WTC11 (cell line): ENCODE data around the gene SUPT5H. TPM values are rescaled to one million over a fixed set of nuclear protein-coding genes. Genes with fewer than 3 reads are reported as not detected.

Source experiments
- ATAC-seq: fragments of 200-7000 bp; cut with Tn5 transposase; 2 replicates; pipeline ENCODE4 v1.10.0; 2021; ENCODE audit warnings: mild to moderate bottlenecking, moderate library complexity
- CTCF ChIA-PET: fragments of 300-600 bp; sonication (Branson Sonifier 250); formaldehyde crosslinking; loops from one replicate; lab custom pipeline; 2021; ENCODE audit warnings: antibody characterized with exemption; lab: Charles Lee
- POLR2A ChIA-PET: fragments of 350-600 bp; sonication (Branson Sonifier 250); formaldehyde crosslinking; loops from one replicate; lab custom pipeline; 2021; ENCODE audit warnings: antibody characterized with exemption; lab: Charles Lee
- DNase-seq: peaks from one replicate; pipeline ENCODE4 v3.0.0; 2021; ENCODE audit warnings: low spot score
- H3K27ac Mint-ChIP-seq: 2 replicates; pipeline ENCODE4 v1.8.0; 2021; ENCODE audit warnings: mixed read lengths
- H3K27me3 Mint-ChIP-seq: 2 replicates; pipeline ENCODE4 v1.8.0; 2021; ENCODE audit warnings: low read depth, mild to moderate bottlenecking, moderate library complexity, mixed read lengths
- H3K36me3 Mint-ChIP-seq: 2 replicates; pipeline ENCODE4 v1.8.0; 2021; ENCODE audit warnings: mixed read lengths
- H3K4me1 Mint-ChIP-seq: 2 replicates; pipeline ENCODE4 v1.8.0; 2022; ENCODE audit warnings: mixed read lengths
- H3K4me3 Mint-ChIP-seq: 2 replicates; pipeline ENCODE4 v1.8.0; 2021; ENCODE audit warnings: mild to moderate bottlenecking, moderate library complexity, mixed read lengths
- H3K9me3 Mint-ChIP-seq: 2 replicates; pipeline ENCODE4 v1.8.0; 2021; ENCODE audit warnings: mixed read lengths
- AR ChIP-seq: fragments of 250-450 bp; sonication (Bioruptor Pico); IDR thresholded peaks from 2 replicates; pipeline ENCODE4 v1.9.0; 2021; ENCODE audit warnings: mild to moderate bottlenecking
- ATF3 ChIP-seq: sonication (generic); formaldehyde crosslinking; conservative IDR thresholded peaks from 2 replicates; pipeline ENCODE4 v1.8.1; 2022; ENCODE audit warnings: mild to moderate bottlenecking, missing genetic modification reagents
- FOXP1 ChIP-seq: sonication (generic); formaldehyde crosslinking; IDR thresholded peaks from 2 replicates; pipeline ENCODE4 v1.8.0; 2022; ENCODE audit warnings: missing genetic modification reagents, mild to moderate bottlenecking, moderate library complexity, borderline replicate concordance
- HMGXB4 ChIP-seq: sonication (generic); formaldehyde crosslinking; IDR thresholded peaks from 2 replicates; pipeline ENCODE4 v1.8.1; 2023; ENCODE audit warnings: mild to moderate bottlenecking, moderate library complexity, missing genetic modification reagents
- IRF1 ChIP-seq: sonication (generic); formaldehyde crosslinking; IDR thresholded peaks from 2 replicates; pipeline ENCODE4 v1.8.0; 2023; ENCODE audit warnings: missing genetic modification reagents
- IRF2 ChIP-seq: sonication (generic); formaldehyde crosslinking; IDR thresholded peaks from 2 replicates; pipeline ENCODE4 v1.8.0; 2022; ENCODE audit warnings: low read depth, missing genetic modification reagents, borderline replicate concordance
- JUN ChIP-seq: sonication (generic); formaldehyde crosslinking; IDR thresholded peaks from 2 replicates; pipeline ENCODE4 v1.8.0; 2023; ENCODE audit warnings: mild to moderate bottlenecking, missing genetic modification reagents
- MYBL2 ChIP-seq: sonication (generic); formaldehyde crosslinking; IDR thresholded peaks from 2 replicates; pipeline ENCODE4 v1.8.1; 2023; ENCODE audit warnings: mild to moderate bottlenecking, moderate library complexity, missing genetic modification reagents
- NR2C2 ChIP-seq: sonication (generic); formaldehyde crosslinking; IDR thresholded peaks from 2 replicates; pipeline ENCODE4 v1.8.0; 2022; ENCODE audit warnings: mild to moderate bottlenecking, missing genetic modification reagents
- RORB ChIP-seq: fragments of 250-450 bp; sonication (Bioruptor Pico); IDR thresholded peaks from 2 replicates; pipeline ENCODE4 v1.9.0; 2021; ENCODE audit warnings: mild to moderate bottlenecking
- SMAD3 ChIP-seq: sonication (generic); formaldehyde crosslinking; IDR thresholded peaks from 2 replicates; pipeline ENCODE4 v1.8.0; 2022; ENCODE audit warnings: missing genetic modification reagents, mild to moderate bottlenecking, borderline replicate concordance
- TCF7 ChIP-seq: sonication (generic); formaldehyde crosslinking; IDR thresholded peaks from 2 replicates; pipeline ENCODE4 v1.8.0; 2022; ENCODE audit warnings: mild to moderate bottlenecking, low read depth, missing genetic modification reagents, moderate library complexity
- ZMAT4 ChIP-seq: fragments of 250-450 bp; sonication (Bioruptor Pico); IDR thresholded peaks from 2 replicates; pipeline ENCODE4 v1.9.0; 2021; ENCODE audit warnings: mild to moderate bottlenecking
- ZNF263 ChIP-seq: sonication (generic); formaldehyde crosslinking; IDR thresholded peaks from 2 replicates; pipeline ENCODE4 v1.8.1; 2022; ENCODE audit warnings: low read depth, mild to moderate bottlenecking, moderate library complexity, missing genetic modification reagents
- total RNA-seq: library from RNA; stranded (reverse); gene quantifications from 3 replicates; pipeline ENCODE4 v1.2.3, GENCODE V29; 2021
- TF ChIP-seq, protein P1 (sequence below): sonication (generic); formaldehyde crosslinking; IDR thresholded peaks from 2 replicates; pipeline ENCODE4 v1.8.1; 2022; ENCODE audit warnings: mild to moderate bottlenecking, missing genetic modification reagents, moderate library complexity, borderline replicate concordance
- TF ChIP-seq, protein P2 (sequence below): sonication (generic); formaldehyde crosslinking; IDR thresholded peaks from 2 replicates; pipeline ENCODE4 v1.8.1; 2023; ENCODE audit warnings: mild to moderate bottlenecking, missing genetic modification reagents, moderate library complexity
- TF ChIP-seq, protein P3 (sequence below): fragments of 250-450 bp; sonication (Bioruptor Pico); IDR thresholded peaks from 2 replicates; pipeline ENCODE4 v1.9.0; 2021; ENCODE audit warnings: moderate library complexity, mild to moderate bottlenecking, inconsistent platforms, borderline replicate concordance
- TF ChIP-seq, protein P4 (sequence below): sonication (generic); formaldehyde crosslinking; IDR thresholded peaks from 2 replicates; pipeline ENCODE4 v1.8.0; 2022; ENCODE audit warnings: mild to moderate bottlenecking, missing genetic modification reagents

SUPT5H gene
- total RNA-seq, 1 experiment from 2014 or later: 135 TPM

- ATAC-seq: no peak
- TF ChIP-seq HMGXB4 (CRISPR knock-in tag): no peak
- TF ChIP-seq, protein P1, sequence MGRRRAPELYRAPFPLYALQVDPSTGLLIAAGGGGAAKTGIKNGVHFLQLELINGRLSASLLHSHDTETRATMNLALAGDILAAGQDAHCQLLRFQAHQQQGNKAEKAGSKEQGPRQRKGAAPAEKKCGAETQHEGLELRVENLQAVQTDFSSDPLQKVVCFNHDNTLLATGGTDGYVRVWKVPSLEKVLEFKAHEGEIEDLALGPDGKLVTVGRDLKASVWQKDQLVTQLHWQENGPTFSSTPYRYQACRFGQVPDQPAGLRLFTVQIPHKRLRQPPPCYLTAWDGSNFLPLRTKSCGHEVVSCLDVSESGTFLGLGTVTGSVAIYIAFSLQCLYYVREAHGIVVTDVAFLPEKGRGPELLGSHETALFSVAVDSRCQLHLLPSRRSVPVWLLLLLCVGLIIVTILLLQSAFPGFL (CRISPR knock-in tag): no peak
- TF ChIP-seq, all 79 proteins: peak for 0
- H3K27ac Mint-ChIP-seq: peak overlapping the region; percentile 87
- peak overlapping the region; percentile 91 for H3K4me3 Mint-ChIP-seq
- no peak for DNase-seq
- H3K9me3 Mint-ChIP-seq: no peaks in the 10 kb centered on the region
- peaks cover 18% of the 10 kb centered on the region for H3K4me1 Mint-ChIP-seq
- POLR2A ChIA-PET: interaction anchor here (0.6 to 1.2 kb wide), 7 partner anchors 17 to 90 kb away, joined by 3 to 7 read pairs (median 5); partner anchors contain the start of genes DLL3, MED29, PAF1 and RPS16
- CTCF ChIA-PET: interaction anchor here (1.0 to 1.5 kb wide), 10 partner anchors 17 to 83 kb away, joined by 3 to 20 read pairs (median 4); partner anchors contain the start of genes DLL3, EID2B and RPS16
- H3K27me3 Mint-ChIP-seq: no peaks in the 10 kb centered on the region
- peaks cover 24% of the 10 kb centered on the region for H3K36me3 Mint-ChIP-seq
These were observed 35.8 kb downstream of the SUPT5H start for GRCh38 chr19:39481229-39481545.

- no peaks in the 10 kb centered on the region for H3K9me3 Mint-ChIP-seq
- CTCF ChIA-PET: interaction anchor here (1.0 to 1.5 kb wide), 4 partner anchors 7 to 59 kb away, joined by 4 to 6 read pairs (median 4); partner anchors contain the start of gene EID2B
- H3K27ac Mint-ChIP-seq: peak overlapping the region; percentile 87
- peaks cover 18% of the 10 kb centered on the region for H3K4me1 Mint-ChIP-seq
- H3K27me3 Mint-ChIP-seq: no peaks in the 10 kb centered on the region
- no peak for TF ChIP-seq HMGXB4 (CRISPR knock-in tag)
- no peak for TF ChIP-seq SMAD3 (CRISPR knock-in tag)
- TF ChIP-seq ATF3 (CRISPR knock-in tag): no peak
- no peak for TF ChIP-seq IRF2 (CRISPR knock-in tag)
- no peak for TF ChIP-seq ZMAT4 (CRISPR knock-in tag)
- TF ChIP-seq ZNF263 (CRISPR knock-in tag): no peak
- TF ChIP-seq, protein P2, sequence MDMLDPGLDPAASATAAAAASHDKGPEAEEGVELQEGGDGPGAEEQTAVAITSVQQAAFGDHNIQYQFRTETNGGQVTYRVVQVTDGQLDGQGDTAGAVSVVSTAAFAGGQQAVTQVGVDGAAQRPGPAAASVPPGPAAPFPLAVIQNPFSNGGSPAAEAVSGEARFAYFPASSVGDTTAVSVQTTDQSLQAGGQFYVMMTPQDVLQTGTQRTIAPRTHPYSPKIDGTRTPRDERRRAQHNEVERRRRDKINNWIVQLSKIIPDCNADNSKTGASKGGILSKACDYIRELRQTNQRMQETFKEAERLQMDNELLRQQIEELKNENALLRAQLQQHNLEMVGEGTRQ: no peak
- no peak for TF ChIP-seq JUN (CRISPR knock-in tag)
- no peak for TF ChIP-seq RORB (CRISPR knock-in tag)
- TF ChIP-seq FOXP1 (CRISPR knock-in tag): no peak
- ATAC-seq (no peak), DNase-seq (no peak)
- peak overlapping the region; percentile 91 for H3K4me3 Mint-ChIP-seq
- POLR2A ChIA-PET: interaction anchor here (1.0 kb wide), 1 partner anchor 36 kb away, joined by 3 read pairs; the partner anchor contains the start of gene SUPT5H
- H3K36me3 Mint-ChIP-seq: peaks cover 25% of the 10 kb centered on the region
These were observed 36.3 kb downstream of the SUPT5H start for GRCh38 chr19:39481676-39482075.

DNA sequence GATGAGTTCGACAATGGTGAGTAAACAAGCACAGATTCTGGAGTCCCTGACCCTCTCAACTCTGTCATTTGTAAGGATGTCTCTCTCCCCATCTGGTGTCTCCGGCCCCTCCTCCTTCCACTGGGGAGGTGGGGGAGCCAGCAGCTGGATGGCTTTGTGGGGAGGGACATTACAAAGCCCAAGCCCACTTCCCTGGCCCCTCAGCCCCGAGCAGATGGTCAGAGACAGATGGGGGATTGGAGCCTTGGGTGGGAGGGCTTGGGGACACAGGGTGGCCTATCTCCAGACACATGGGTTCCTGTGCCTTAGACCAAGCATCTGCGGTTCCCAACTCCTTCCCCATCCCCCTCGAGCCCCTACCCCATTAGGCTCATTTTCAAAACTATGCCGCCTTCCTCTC, 37.8 kb downstream of the SUPT5H start:
- Mint-ChIP-seq H3K4me3 (peak overlapping the region; percentile 20; the same call in 1 of the 2 replicates), H3K4me1 (peaks cover 18% of the 10 kb centered on the region), H3K9me3 (no peaks in the 10 kb centered on the region), H3K36me3 (peaks cover 32% of the 10 kb centered on the region), H3K27ac (no peak overlapping the region; the same call in 1 of the 2 replicates), H3K27me3 (no peaks in the 10 kb centered on the region)
- no peak for ATAC-seq
- CTCF ChIA-PET: no interaction called here
- DNase-seq: no peak
- POLR2A ChIA-PET: no interaction called here
- TF ChIP-seq IRF1 (CRISPR knock-in tag) (no peak), SMAD3 (CRISPR knock-in tag) (no peak), TCF7 (CRISPR knock-in tag) (no peak), AR (CRISPR knock-in tag) (no peak), MYBL2 (CRISPR knock-in tag) (no peak), ZMAT4 (CRISPR knock-in tag) (no peak), NR2C2 (CRISPR knock-in tag) (no peak)
- TF ChIP-seq, protein P3, sequence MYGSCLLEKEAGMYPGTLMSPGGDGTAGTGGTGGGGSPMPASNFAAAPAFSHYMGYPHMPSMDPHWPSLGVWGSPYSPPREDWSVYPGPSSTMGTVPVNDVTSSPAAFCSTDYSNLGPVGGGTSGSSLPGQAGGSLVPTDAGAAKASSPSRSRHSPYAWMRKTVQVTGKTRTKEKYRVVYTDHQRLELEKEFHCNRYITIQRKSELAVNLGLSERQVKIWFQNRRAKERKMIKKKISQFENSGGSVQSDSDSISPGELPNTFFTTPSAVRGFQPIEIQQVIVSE: no peak
- TF ChIP-seq, protein P4, sequence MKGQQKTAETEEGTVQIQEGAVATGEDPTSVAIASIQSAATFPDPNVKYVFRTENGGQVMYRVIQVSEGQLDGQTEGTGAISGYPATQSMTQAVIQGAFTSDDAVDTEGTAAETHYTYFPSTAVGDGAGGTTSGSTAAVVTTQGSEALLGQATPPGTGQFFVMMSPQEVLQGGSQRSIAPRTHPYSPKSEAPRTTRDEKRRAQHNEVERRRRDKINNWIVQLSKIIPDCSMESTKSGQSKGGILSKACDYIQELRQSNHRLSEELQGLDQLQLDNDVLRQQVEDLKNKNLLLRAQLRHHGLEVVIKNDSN (CRISPR knock-in tag): no peak
